Measurements from ENCODE around the gene SAG.

GRCh38 chr2:233373316-233373715, 65.7 kb downstream of the SAG start:
- no peak for TF ChIP-seq CTCF (IDR thresholded peaks at IDR 0.05; ENCODE audit: low read depth, low read length)
- TF ChIP-seq EZH2phosphoT487 (IDR thresholded peaks at IDR 0.05; ENCODE audit: low read depth), result no peak
